HG03558 (cell line): ENCODE results near the gene AGO3.
"Not testable (repeated sequence)": the region's sequence is repeated elsewhere in the genome, so short reads cannot be mapped to it uniquely, and the experiment has no call there.

Experiments
- ATAC-seq: cut with Tn5 transposase; IDR thresholded peaks from one replicate; pipeline ENCODE4 v1.9.1; 2021; ENCODE audit warnings: moderate number of reproducible peaks; ENCODE audit not compliant: unreplicated experiment; ENCODE audit errors: extremely low read depth

The AGO3 gene

DNA sequence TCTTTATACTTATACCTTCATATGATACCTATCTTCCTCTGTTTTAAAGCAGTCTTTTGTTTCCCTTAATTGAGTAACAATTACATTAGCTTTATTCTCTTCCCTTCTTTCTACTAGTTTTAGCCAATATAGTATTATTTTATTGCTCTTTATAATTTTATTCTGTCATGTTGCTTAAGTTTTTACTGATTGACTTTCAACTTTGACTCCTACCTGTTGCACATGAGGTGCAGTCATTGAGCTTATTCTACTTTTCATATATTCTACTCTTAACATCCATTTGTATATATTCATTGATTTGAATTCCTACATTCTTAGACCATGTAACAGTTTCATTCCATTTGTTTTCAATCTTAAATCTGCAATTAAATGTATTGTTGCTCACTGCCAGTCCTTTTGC lies 49.2 kb downstream of the AGO3 start:
- ATAC-seq: no peak

DNA sequence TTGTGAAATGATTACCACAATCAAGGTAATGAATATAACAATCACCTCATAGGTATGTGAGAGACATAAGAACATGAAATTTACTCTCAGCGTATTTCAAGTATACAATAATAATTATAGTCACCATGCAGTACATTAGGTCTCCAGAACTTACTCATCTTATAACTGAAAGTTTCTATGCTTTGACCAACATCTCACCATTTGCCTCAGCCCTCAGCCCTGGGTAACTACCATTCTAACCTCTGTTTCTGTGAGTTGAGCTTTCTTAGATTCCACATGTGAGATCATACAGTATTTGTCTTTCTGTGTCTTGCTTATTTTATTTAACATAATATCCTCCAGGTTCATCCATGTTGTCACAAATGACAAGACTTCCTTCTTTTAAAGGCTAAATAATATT lies 57.3 kb downstream of the AGO3 start:
- no peak for ATAC-seq

DNA sequence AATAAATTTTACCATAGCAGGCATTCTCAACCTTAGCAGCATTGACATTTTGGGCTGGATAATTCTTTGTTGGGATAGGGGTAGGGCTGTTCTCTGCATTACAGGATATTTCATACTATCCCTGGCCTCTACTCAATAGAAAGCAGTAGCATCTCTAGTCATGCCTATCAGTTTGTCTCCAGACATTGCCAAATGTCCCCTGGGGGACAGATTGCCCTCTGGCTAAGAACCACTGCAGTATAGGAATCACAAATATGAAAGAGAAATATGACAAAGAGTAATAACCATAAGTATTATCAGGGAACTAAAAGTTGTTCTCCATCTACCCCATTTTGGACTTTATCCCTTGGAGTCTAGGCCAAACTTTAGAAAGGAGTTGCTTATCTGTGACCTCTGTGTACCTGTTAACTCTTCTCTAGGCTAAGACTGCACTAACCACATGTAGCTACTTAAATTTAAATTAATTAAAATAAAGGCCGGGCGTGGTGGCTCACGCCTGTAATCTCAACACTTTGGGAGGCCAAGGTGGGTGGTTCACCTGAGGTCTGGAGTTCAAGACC lies 76.1 kb downstream of the AGO3 start:
- no peak for ATAC-seq

DNA sequence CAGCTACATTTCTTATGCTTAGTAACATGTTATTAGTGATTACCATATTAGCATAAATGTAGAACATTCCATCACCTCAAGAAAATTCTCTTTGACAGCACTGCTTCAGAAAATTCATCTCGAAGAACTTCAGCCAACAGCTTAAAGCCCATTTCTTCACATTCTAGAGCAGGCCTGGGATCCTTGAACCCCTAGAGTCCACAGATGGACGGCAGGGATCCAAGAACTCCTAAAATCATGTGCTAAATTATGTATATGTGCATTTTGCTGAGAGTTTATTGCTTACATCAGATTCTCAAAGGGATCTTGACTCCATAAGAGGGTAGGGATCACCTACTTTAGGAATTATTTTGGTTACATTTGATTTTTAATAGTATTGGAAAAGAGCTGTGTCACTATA lies 76.8 kb downstream of the AGO3 start:
- ATAC-seq: no peak

DNA sequence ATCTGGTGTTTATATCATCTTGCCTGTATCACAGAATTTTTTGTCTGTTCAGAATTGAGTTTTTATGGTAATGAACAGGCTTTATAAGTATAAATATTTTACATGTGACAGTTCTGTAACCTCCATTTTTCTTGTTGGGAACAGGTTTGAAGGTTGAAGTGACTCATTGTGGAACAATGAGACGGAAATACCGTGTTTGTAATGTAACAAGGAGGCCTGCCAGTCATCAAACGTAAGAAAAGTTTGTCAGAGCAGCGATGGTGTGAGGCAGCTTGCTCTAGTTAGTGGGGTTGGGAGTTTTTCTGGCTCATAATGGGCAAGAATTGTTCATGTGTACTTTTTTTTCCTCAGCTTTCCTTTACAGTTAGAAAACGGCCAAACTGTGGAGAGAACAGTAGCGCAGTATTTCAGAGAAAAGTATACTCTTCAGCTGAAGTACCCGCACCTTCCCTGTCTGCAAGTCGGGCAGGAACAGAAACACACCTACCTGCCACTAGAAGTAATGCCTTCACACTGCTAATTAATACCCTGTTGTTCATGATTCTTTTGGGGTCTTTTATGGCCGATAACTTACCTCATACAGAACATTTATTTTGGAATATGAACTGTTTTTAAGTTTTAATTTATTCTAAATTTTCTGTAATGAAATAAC lies 77.8 kb downstream of the AGO3 start:
- ATAC-seq: no peak

DNA sequence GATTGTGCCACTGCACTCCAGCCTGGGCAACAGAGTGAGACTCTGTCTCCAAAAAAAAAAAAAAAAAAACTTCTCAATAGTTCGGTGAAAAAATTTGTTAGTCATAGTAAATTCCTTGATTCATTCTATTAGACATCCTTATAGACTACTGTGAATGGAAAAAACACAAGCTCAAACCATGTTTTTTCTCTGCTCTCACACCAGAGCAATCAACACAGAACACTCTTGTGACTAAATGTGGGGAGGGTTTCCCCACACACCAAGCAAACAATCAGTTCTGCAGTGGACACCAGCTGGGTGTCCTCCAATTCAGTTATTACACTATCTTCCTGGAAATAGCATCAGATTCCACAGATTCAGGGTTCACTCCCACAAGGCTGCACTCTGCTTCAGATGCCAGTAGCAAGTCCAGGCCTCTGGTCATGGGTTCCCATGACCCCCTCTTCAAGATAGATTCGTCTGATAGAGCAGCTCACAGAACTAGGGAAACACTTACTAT lies 83.9 kb downstream of the AGO3 start:
- ATAC-seq: no peak

DNA sequence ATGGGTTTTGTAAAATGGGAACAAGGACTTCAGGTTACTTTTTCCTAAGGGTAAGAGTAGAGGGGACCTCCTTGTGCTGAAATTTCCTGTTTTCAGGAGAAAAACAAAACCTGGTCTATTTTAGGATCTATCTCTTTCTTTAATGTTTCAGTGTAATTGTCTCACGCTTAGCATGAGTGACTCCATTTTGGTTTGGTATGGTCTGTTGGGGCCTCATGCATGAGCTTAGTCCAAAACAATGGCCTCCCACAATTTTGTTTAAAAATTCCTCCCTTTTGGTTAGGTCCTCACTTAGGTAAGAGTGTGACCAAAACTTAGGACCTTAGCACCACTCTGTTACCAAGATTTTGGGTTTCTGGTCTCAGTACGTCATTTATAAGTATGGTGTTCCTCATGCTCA lies 85.8 kb downstream of the AGO3 start:
- ATAC-seq: no peak

DNA sequence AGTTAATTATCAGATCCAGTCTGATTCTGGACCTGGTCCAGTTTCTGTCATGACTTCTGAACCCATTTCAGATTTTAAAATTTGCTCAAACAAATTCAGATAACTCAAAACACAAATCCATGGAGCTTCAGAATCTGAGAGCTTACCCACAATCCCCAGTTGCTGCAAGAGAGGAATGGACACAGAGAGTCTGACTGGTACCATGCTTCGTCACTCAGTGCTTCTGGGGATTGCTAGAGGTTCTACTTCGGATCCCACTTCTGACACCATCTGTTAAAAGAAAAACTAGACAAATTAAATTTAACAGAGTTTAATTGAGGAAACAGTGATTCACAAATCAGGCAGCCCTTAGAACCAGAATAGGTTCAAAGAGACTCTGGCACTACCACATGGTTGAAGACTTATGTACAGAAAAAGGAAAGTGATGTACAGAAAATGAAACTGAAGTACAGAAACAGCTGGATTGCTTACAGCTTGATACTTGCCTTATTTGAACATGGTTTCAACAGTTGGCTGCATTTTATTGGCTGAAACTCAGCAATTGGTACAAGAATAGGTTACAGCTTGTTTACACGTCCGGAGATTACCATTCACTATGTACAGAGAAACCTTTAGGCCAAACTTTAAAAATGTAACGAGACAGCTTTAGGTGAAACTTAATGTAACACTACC lies 92.3 kb downstream of the AGO3 start:
- no peak for ATAC-seq

DNA sequence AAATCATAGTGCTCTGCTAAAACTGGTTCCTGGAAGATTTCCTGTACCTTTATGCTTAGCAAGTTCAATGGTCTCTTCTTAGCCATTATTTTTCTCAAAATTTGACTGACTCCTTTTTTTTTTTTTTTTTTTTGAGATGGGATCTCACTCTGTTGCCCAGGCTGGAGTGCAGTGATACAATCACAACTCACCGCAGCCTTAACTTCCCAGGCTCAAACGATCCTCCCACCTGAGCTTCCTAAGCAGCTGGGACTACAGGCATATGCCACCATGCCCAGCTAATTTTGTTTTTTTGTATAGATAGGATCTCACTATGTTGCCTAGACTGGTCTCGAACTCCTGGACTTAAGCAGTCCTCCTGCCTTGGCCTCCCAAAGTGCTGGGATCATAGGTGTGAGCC lies 93.1 kb downstream of the AGO3 start:
- not testable (repeated sequence) for ATAC-seq

DNA sequence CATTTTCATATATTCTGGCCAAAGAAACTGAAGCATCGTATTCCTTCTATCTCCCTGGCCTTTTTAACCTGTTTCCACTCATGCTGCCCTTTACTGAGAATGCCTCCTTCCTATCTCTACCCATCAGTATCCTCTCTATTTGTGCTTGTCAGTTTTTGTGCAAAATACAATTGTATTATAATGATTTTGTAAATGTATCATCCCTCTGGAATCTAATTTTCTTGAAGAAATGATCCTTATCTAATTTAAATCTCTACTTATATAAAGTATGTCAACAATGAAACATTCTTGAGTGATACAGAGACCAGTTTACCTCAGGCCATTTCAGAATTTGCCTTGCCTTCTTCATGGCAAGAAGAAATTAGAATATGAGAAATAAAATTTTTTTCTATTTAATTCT lies 93.9 kb downstream of the AGO3 start:
- ATAC-seq: no peak

DNA sequence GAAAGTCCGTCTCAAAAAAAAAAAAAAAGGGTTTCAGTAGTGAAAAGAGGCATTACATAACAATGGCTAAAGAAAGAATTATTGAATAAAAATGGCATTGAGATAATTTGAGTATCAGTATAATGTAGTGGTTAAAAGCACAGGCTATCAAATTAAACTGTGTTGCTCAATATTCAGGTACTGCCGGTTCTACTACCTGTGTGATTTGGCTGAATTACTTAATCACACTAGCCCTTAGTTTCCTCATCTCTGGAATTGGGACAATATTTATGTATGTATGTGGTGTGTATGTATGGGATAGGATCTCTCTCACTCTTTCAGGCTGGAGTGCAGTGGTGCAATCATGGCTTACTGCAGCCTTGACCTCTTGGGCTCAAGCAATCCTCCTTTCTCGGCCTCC lies 96.9 kb downstream of the AGO3 start:
- ATAC-seq: no peak

DNA sequence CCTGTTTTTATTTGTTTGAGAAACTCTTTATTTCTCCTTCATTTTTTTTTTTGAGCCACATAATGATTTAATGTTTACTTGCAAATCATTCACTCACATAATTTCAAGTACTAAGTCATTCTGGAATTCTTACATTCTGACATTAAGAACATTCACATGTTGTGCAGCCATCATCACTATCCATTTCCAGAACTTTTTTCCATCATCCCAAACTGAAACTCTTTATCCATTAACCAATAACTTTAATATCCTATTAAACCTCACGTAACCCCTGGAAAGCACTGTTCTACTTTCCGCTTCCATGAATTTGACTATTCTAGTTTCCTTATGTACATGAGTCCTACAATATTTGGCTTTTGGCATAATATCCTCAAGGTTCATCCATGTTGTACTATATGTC lies 100.5 kb downstream of the AGO3 start:
- no peak for ATAC-seq

DNA sequence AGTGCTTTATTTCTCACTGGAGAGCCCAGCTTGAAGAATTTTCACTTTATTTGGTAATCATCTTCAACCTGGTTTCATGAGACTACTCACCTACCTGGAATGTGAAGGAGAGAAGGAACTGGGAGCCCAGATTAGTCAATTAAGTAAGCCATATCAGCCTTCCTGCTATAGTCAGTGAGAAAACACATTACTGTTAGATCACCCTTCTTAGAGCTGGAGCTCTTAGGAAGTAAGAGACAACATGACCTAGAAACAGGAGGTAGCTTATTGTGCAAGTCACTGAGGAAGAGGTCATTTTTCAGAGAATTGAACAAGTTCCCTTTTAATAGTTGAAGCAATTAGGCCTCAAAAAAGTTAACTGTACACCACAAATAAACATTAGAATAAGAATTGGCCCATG lies 103.8 kb downstream of the AGO3 start:
- ATAC-seq: no peak

DNA sequence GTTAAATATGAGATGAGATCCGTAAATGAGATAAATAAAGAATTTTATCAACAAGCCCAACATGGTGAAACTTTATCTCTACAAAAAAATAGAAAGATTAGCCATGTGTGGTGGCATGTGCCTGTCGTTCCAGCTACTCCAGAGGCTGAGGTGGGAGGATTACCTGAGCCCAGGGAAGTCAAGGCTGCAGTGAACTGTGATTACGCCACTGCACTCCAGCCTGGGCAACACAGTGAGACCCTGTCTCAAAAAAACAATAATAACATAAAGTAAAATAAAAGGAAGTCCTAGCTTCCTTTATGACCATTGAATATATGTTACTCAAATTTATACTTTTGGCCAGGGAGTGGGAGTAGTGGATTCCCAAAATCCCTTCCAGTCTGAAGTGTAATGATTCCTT lies 104.2 kb downstream of the AGO3 start:
- ATAC-seq: no peak

DNA sequence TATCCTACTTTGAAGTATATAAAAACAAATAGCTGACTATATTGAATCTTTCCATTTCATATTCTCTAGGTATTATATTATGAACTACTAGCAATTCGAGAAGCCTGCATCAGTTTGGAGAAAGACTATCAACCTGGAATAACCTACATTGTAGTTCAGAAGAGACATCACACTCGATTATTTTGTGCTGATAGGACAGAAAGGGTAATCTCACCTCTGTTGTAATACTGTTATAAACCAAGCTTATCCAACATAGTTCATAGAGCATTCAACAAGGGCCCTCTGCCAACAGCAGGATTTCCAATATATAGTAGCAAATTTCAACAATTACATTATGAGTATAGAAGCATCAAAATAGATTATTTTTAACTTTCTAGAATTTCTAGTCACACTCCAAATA lies 109.3 kb downstream of the AGO3 start:
- ATAC-seq: no peak

DNA sequence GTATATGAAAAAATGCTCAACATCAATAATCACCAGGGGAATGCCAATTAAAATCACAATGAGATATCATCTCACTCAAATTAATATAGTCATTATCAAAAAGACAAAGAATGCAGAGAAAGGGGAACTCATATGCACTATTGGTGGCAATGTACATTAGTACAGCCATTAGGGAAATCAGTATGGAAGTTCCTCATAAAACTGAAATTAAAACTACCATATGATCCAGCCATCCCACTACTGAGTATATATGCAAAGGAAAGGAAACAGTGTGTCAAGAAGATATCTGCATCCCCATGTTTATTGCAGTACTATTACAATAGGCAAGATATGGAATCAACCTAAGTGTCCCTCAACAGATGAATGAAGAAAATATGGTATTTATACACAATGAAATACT lies 120.9 kb downstream of the AGO3 start:
- ATAC-seq: no peak

DNA sequence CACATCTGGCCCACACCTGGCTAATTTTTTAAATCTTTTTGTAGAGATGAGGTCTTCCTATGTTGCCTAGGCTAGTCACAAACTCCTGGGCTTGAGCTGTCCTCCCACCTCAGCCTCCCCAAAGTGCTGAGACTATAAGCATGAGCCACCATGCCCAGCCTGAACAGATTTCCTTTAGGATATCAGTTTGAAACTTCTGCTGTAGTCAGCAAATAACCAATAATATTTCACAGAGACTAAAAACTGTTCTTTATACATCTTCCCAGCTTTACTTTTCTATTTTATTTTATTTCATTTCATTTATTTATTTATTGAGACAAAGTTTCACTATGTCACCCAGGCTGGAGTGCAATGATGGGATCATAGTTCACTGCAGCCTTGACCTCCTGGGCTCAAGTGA lies 123.1 kb downstream of the AGO3 start:
- no peak for ATAC-seq

DNA sequence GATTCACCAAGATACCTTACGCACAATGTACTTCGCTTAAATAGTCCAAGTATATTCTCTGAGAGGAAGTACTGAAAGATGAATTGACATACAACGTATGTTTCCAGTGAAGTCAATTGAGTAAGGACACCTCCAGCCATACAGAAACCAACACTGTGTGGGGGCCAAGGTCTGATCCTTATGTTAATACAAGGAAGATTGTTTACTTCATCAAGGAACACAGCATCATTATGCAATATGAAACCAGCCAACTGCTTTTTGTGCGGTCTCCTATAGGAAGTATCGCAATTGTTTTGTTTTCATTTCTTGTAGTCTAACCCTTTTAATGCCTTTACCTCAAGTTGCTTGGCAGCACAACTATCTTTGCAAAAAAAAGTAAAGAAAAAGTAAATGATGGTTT lies 124.8 kb downstream of the AGO3 start:
- no peak for ATAC-seq

DNA sequence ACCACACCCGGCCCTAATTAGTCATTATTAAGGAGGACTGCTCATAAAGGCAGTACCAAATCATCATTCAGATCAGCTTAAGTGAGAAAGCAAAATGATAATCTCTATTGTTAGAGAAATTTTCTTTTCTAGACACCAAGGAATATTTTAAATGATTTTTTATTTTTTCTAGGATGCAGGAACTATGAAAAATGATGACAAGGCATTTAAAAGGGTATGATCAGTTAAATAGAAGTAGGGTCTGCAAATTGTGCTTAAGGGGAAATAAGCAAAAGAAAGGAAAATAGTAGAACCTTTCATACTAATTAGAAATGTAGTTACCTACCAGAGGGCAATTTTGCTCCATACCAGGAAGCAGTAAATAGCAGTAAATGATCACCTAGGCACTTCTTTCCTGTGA lies 131.4 kb downstream of the AGO3 start:
- ATAC-seq: no peak

DNA sequence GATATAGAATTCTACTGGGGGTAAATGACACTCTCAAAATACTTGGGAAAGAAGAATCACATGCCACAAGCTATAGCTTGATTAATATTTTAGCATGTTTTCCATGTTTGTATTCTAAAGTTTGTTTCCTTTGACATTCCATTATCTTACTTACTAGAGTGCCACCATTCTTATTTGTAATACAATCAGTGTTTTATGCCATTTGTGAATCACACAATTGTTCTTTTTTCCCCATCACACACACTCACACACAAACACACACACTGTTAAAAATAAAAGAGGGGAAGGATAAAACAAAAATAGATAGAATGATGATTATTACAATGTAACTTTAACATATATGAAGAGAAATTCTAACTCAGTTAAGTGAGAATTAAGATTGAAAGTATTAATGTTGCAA lies 137.0 kb downstream of the AGO3 start:
- no peak for ATAC-seq

DNA sequence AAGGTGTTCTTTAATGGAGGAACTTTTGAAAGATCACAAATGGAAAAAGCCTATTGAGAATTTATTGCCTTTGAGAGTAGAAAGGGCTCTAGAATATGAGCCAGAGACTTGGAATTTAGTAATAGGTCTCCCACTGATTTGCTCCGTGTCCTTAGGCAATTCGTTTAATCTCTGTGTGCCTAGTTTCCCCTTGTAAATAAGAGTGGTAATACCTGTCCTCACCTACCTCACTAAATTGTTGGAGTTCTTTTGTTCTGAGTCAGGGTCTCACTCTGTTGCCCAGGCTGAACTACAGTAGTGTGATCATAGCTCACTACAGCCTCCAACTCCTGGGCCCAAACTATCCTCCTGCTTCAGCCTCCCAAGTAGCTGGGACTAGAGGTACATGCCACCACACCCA lies 138.0 kb downstream of the AGO3 start:
- ATAC-seq: no peak

DNA sequence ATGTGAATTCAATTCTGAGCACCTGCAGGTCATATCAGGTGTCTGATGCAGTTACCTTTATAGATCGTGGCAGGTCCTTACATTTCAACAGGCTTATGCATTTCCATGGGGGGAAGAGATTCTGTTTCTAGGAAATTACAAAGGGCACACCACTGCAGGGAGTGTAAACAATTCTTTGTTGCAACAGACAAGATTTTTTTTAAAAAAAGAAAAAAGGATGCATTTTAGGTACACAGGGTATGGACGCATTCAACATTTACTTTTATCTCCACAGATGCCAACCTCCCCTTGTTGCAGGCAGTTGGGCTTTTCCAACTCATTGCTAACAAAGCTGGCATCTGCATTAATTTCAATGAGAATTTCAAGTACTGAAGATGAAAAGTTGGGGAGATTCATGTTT lies 139.4 kb downstream of the AGO3 start:
- no peak for ATAC-seq
